H1 (cell line): ENCODE results near the gene ITGA8. TPM values are rescaled to one million over a fixed set of nuclear protein-coding genes. Genes with fewer than 3 reads are reported as not detected.

ENCODE experiments used
- CTCF ChIA-PET: fragments of 300-600 bp; sonication (Branson Sonifier 250); formaldehyde crosslinking; loops from one replicate; lab custom pipeline; 2021; ENCODE audit not compliant: partially characterized antibody; lab: Charles Lee
- POLR2A ChIA-PET: fragments of 300-600 bp; sonication (Branson Sonifier 250); formaldehyde crosslinking; loops from one replicate; lab custom pipeline; 2021; ENCODE audit warnings: inconsistent platforms; ENCODE audit not compliant: partially characterized antibody; lab: Charles Lee
- DNase-seq, 2 experiments: peaks; one replicate each; pipeline versions ENCODE4 v3.0.0 to v3.0.0-alpha.2; 2010 to 2022; ENCODE audit warnings: low spot score in 2 of 2, low read depth in 1 of 2, mixed read lengths in 1 of 2
- FAIRE-seq: peaks from 2 replicates; lab custom pipeline; 2011; peaks lifted over from hg19 to GRCh38; lab: Jason Lieb, UNC
- H2AFZ ChIP-seq: 2 replicates; pipeline ENCODE4 v1.8.1; 2012; ENCODE audit warnings: low read length, inconsistent platforms
- H2AK5ac ChIP-seq: 2 replicates; pipeline ENCODE4 v1.6.1; 2013; ENCODE audit warnings: low read depth, low read length
- H2BK120ac ChIP-seq: replicated peaks from 2 replicates; pipeline ENCODE3; 2013; ENCODE audit warnings: low read depth, low read length, inconsistent platforms
- H2BK12ac ChIP-seq: 2 replicates; pipeline ENCODE4 v1.6.1; 2013; ENCODE audit warnings: low read depth, low read length
- H2BK15ac ChIP-seq: 2 replicates; pipeline ENCODE4 v1.6.1; 2013; ENCODE audit warnings: low read length
- H2BK20ac ChIP-seq: 2 replicates; pipeline ENCODE4 v1.6.1; 2013; ENCODE audit warnings: low read length
- H2BK5ac ChIP-seq: 2 replicates; pipeline ENCODE4 v1.6.1; 2013; ENCODE audit warnings: low read depth, low read length
- H3K14ac ChIP-seq: 2 replicates; pipeline ENCODE4 v1.6.1; 2013; ENCODE audit warnings: inconsistent platforms; ENCODE audit not compliant: insufficient read length
- H3K18ac ChIP-seq: 2 replicates; pipeline ENCODE4 v1.6.1; 2013; ENCODE audit warnings: low read length; ENCODE audit errors: extremely low read depth
- H3K23ac ChIP-seq: 2 replicates; pipeline ENCODE4 v1.6.1; 2013; ENCODE audit warnings: inconsistent platforms; ENCODE audit not compliant: insufficient read length
- H3K23me2 ChIP-seq: 2 replicates; pipeline ENCODE4 v1.6.1; 2013; ENCODE audit warnings: low read depth, low read length
- H3K27ac ChIP-seq: 2 replicates; pipeline ENCODE4 v1.6.1; 2011; ENCODE audit warnings: low read depth, low read length, inconsistent platforms
- H3K27me3 ChIP-seq, 4 experiments: replicated peaks in 1 of 4; 1 replicate in 1 of 4; 2 replicates in 3 of 4; pipeline versions ENCODE4 v1.6.1 to v1.8.1; 2011 to 2013; ENCODE audit warnings: low read length in 3 of 4, mild to moderate bottlenecking in 3 of 4, inconsistent platforms in 2 of 4, mixed read lengths in 2 of 4, moderate library complexity in 1 of 4; ENCODE audit not compliant: control insufficient read depth in 3 of 4, insufficient read depth in 3 of 4; ENCODE audit errors: extremely low read depth in 1 of 4
- H3K36me3 ChIP-seq, 4 experiments: 2 replicates each; pipeline versions ENCODE4 v1.6.1 to v1.8.1; 2011 to 2013; ENCODE audit warnings: mild to moderate bottlenecking in 4 of 4, low read length in 3 of 4, moderate library complexity in 2 of 4, control low read depth in 1 of 4, inconsistent platforms in 1 of 4; ENCODE audit not compliant: insufficient read depth in 4 of 4, control insufficient read depth in 2 of 4
- H3K4ac ChIP-seq: replicated peaks from 2 replicates; pipeline ENCODE3; 2013; ENCODE audit warnings: low read length, low read depth, mixed read lengths, inconsistent platforms; ENCODE audit not compliant: insufficient read length
- H3K4me1 ChIP-seq, 4 experiments: replicated peaks in 1 of 4; 1 replicate in 1 of 4; 2 replicates in 3 of 4; pipeline versions ENCODE4 v1.6.1 to v1.8.1; 2011 to 2013; ENCODE audit warnings: low read length in 3 of 4, inconsistent platforms in 2 of 4, mixed read lengths in 1 of 4; ENCODE audit not compliant: insufficient read depth in 4 of 4, control insufficient read depth in 3 of 4
- H3K4me2 ChIP-seq, 2 experiments: 2 replicates each; pipeline versions ENCODE4 v1.6.1 to v1.8.1; 2011 to 2013; ENCODE audit warnings: low read depth in 2 of 2, low read length in 2 of 2, control low read depth in 1 of 2, inconsistent platforms in 1 of 2, mild to moderate bottlenecking in 1 of 2; ENCODE audit not compliant: insufficient read depth in 1 of 2
- H3K4me3 ChIP-seq, 4 experiments: fragments of 200-600, 300-600 bp in 1 of 4; sonication (generic), shearing (Covaris generic), sonication (Bioruptor Twin) in 1 of 4; 2 replicates each; pipeline versions ENCODE4 v1.5.1 to v1.8.1; 2011 to 2016; ENCODE audit warnings: low read length in 4 of 4, low read depth in 3 of 4, control low read depth in 2 of 4, inconsistent platforms in 2 of 4, mild to moderate bottlenecking in 2 of 4, mixed read lengths in 1 of 4, moderate library complexity in 1 of 4; ENCODE audit not compliant: insufficient read depth in 2 of 4; ENCODE audit errors: extremely low read depth in 1 of 4
- H3K56ac ChIP-seq: replicated peaks from 2 replicates; pipeline ENCODE3; 2013; ENCODE audit warnings: low read depth, mild to moderate bottlenecking, mixed read lengths, low read length, inconsistent platforms; ENCODE audit not compliant: insufficient read length
- H3K79me1 ChIP-seq: 2 replicates; pipeline ENCODE4 v1.6.1; 2013; ENCODE audit warnings: low read depth, low read length, control low read depth
- H3K79me2 ChIP-seq, 2 experiments: 2 replicates each; pipeline versions ENCODE4 v1.6.1 to v1.8.1; 2012 to 2013; ENCODE audit warnings: low read length in 2 of 2, mild to moderate bottlenecking in 2 of 2, inconsistent platforms in 1 of 2; ENCODE audit not compliant: insufficient read depth in 2 of 2, control insufficient read depth in 1 of 2
- H3K9ac ChIP-seq, 4 experiments: replicated peaks in 1 of 4; 1 replicate in 1 of 4; 2 replicates in 3 of 4; pipeline versions ENCODE4 v1.6.1 to v1.8.1; 2011 to 2013; ENCODE audit warnings: low read depth in 3 of 4, low read length in 3 of 4, control low read depth in 2 of 4, mild to moderate bottlenecking in 2 of 4, moderate library complexity in 2 of 4, inconsistent platforms in 1 of 4; ENCODE audit errors: extremely low read depth in 1 of 4
- H3K9me3 ChIP-seq, 2 experiments: 2 replicates each; pipeline versions ENCODE4 v1.6.1 to v1.8.1; 2012 to 2013; ENCODE audit warnings: mild to moderate bottlenecking in 2 of 2, moderate library complexity in 2 of 2, control low read depth in 1 of 2, inconsistent platforms in 1 of 2, low read depth in 1 of 2, low read length in 1 of 2, mixed read lengths in 1 of 2; ENCODE audit not compliant: insufficient read depth in 2 of 2
- H4K20me1 ChIP-seq, 2 experiments: replicated peaks in 1 of 2; 2 replicates each; pipeline versions ENCODE3 to v1.8.1; 2011 to 2013; ENCODE audit warnings: inconsistent platforms in 2 of 2, low read length in 2 of 2, mild to moderate bottlenecking in 1 of 2; ENCODE audit not compliant: insufficient read depth in 2 of 2, control insufficient read depth in 1 of 2
- H4K5ac ChIP-seq: 2 replicates; pipeline ENCODE4 v1.6.1; 2013; ENCODE audit warnings: low read length, low read depth, mixed read lengths, inconsistent platforms; ENCODE audit not compliant: insufficient read length
- H4K8ac ChIP-seq: 2 replicates; pipeline ENCODE4 v1.8.0; 2013; ENCODE audit warnings: mild to moderate bottlenecking, moderate library complexity, low read length, inconsistent platforms; ENCODE audit not compliant: insufficient read depth; ENCODE audit errors: extremely low read depth
- H4K91ac ChIP-seq: replicated peaks from 2 replicates; pipeline ENCODE3; 2013; ENCODE audit warnings: low read length, mixed read lengths, inconsistent platforms; ENCODE audit not compliant: insufficient read length
- BRCA1 ChIP-seq: IDR thresholded peaks from 2 replicates; pipeline ENCODE4 v1.6.1; 2012; ENCODE audit warnings: low read depth, low read length, improper control_type of control experiment
- CTCF ChIP-seq, 3 experiments: IDR thresholded peaks; 1 replicate in 2 of 3; 2 replicates in 1 of 3; pipeline versions ENCODE4 v1.5.1 to v1.6.1; 2011; ENCODE audit warnings: low read length in 3 of 3, mild to moderate bottlenecking in 3 of 3, inconsistent platforms in 2 of 3, low read depth in 1 of 3, moderate library complexity in 1 of 3; ENCODE audit not compliant: insufficient read depth in 1 of 3; ENCODE audit errors: control extremely low read depth in 1 of 3
- EGR1 ChIP-seq: IDR thresholded peaks from 2 replicates; pipeline ENCODE4 v1.6.1; 2011; ENCODE audit warnings: low read depth, low read length, borderline replicate concordance
- HDAC2 ChIP-seq, 2 experiments: fragments of 300-600 bp in 1 of 2; sonication (generic) in 1 of 2; IDR thresholded peaks; 2 replicates each; pipeline ENCODE4 v1.6.1; 2011 to 2012; ENCODE audit warnings: low read depth in 2 of 2, low read length in 2 of 2, mild to moderate bottlenecking in 2 of 2, moderate library complexity in 2 of 2, borderline replicate concordance in 1 of 2, inconsistent platforms in 1 of 2
- JUN ChIP-seq: IDR thresholded peaks from 2 replicates; pipeline ENCODE4 v1.6.1; 2011; ENCODE audit warnings: low read depth, mild to moderate bottlenecking, improper control_type of control experiment, low read length
- NANOG ChIP-seq: IDR thresholded peaks from 2 replicates; pipeline ENCODE4 v1.6.1; 2011; ENCODE audit warnings: low read length, low read depth, mild to moderate bottlenecking, inconsistent platforms; ENCODE audit not compliant: insufficient read depth, poor library complexity, severe bottlenecking
- POLR2A ChIP-seq, 2 experiments: IDR thresholded peaks; 1 replicate in 1 of 2; 2 replicates in 1 of 2; pipeline ENCODE4 v1.6.1; 2011; ENCODE audit warnings: low read depth in 2 of 2, low read length in 2 of 2, mild to moderate bottlenecking in 2 of 2; ENCODE audit errors: control extremely low read depth in 1 of 2
- POLR2AphosphoS5 ChIP-seq: IDR thresholded peaks from 2 replicates; pipeline ENCODE4 v1.6.1; 2011; ENCODE audit warnings: low read depth, low read length
- RXRA ChIP-seq: IDR thresholded peaks from 2 replicates; pipeline ENCODE4 v1.6.1; 2011; ENCODE audit warnings: low read depth, mild to moderate bottlenecking, low read length, moderate library complexity; ENCODE audit not compliant: insufficient read depth
- SIX5 ChIP-seq: IDR thresholded peaks from 2 replicates; pipeline ENCODE4 v1.6.1; 2011; ENCODE audit warnings: mild to moderate bottlenecking, low read depth, low read length
- SP1 ChIP-seq: IDR thresholded peaks from 2 replicates; pipeline ENCODE4 v1.6.1; 2011; ENCODE audit warnings: low read depth, low read length
- YY1 ChIP-seq: IDR thresholded peaks from 2 replicates; pipeline ENCODE4 v1.6.1; 2011; ENCODE audit warnings: low read depth, mild to moderate bottlenecking, low read length
- WGBS, 2 experiments: shearing (Covaris generic) in 1 of 2; methylation state at CpG; one replicate each; pipeline versions ENCODE4 v1.1.6 to v1.1.7; 2013 to 2015; ENCODE audit warnings: low lambda C conversion rate in 2 of 2, mixed read lengths in 2 of 2, inconsistent platforms in 1 of 2, low coverage in 1 of 2, missing lambda C conversion rate in 1 of 2; ENCODE audit not compliant: insufficient replicate concordance in 2 of 2, insufficient coverage in 1 of 2, insufficient read length in 1 of 2; ENCODE audit errors: extremely low coverage in 1 of 2, missing lambda C conversion rate in 1 of 2; 5-methylcytosine and 5-hydroxymethylcytosine counted together
- polyA plus RNA-seq, 7 experiments: library from polyadenylated mRNA; depleted of rRNA in 3 of 7; stranded (reverse) in 5 of 7; unstranded in 2 of 7; fragments of >200 nt in 5 of 7; fragments of 200-250 nt in 2 of 7; gene quantifications; 1 replicate in 5 of 7; 2 replicates in 1 of 7; 4 replicates in 1 of 7; pipeline versions ENCODE4 v1.2.1 to v1.2.3, GENCODE V29; 2011 to 2013; ENCODE audit warnings: missing spikeins in 2 of 7, mixed read lengths in 2 of 7
- total RNA-seq: library from RNA; stranded (reverse); fragmentation: NEBNext Ultra II Directional; extraction: Animal tissue kit (Norgen Biotek cat#: 25700); gene quantifications from 2 replicates; pipeline ENCODE4 v1.2.1, GENCODE V29; 2021

The ITGA8 gene
- total and polyA plus RNA-seq, 2 of the 8 experiments (the other 6 are each of a cell fraction or from before 2014, with no cell fraction given): not detected

GRCh38 chr10:15632456-15633091 is 87.1 kb downstream of the ITGA8 start:
- Histone ChIP-seq H3K79me1 (no peaks in the 10 kb centered on the region), H4K91ac (no peak overlapping the region), H3K23me2 (no peaks in the 10 kb centered on the region), H3K4me3 (no peak overlapping the region), H4K20me1 (no peaks in the 10 kb centered on the region), H3K18ac (no peak overlapping the region), H3K9ac (no peak overlapping the region), H3K27ac (no peak overlapping the region), H2BK5ac (no peak overlapping the region), H4K8ac (no peak overlapping the region), H3K4me1 (peaks cover 0 to 4% (median 0%) of the 10 kb centered on the region in 4 experiments; a peak in 1 of 7 replicates), H3K27me3 (no peaks in the 10 kb centered on the region), H4K5ac (no peak overlapping the region), H3K79me2 (no peaks in the 10 kb centered on the region), H3K4me2 (no peak overlapping the region), H3K4ac (no peak overlapping the region), H3K56ac (no peak overlapping the region), H3K23ac (no peak overlapping the region), H2BK15ac (no peak overlapping the region), H2AK5ac (no peak overlapping the region), H3K36me3 (no peaks in the 10 kb centered on the region), H2BK120ac (no peak overlapping the region), H3K9me3 (no peaks in the 10 kb centered on the region), H3K14ac (no peak overlapping the region), H2BK12ac (no peak overlapping the region), H2BK20ac (no peak overlapping the region), H2AFZ (no peak overlapping the region)
- WGBS, 2 experiments: 91% methylated on average over 4 of the region's 4 CpGs; no CpG with 5 or more reads in 1 of the 2 experiments
- POLR2A ChIA-PET: no interaction called here
- FAIRE-seq: no peak
- CTCF ChIA-PET: interaction anchor here (0.7 to 0.9 kb wide), 2 partner anchors 25 to 29 kb away, joined by 3 read pairs; no protein-coding TSS in a partner anchor
- DNase-seq: no peak
- TF ChIP-seq SIX5 (no peak), RXRA (no peak), CTCF (IDR thresholded peaks at IDR 0.05; ENCODE audit: control extremely low read depth in 1 of 3, insufficient read depth in 1 of 3, low read depth in 1 of 3, low read length in 3 of 3) (no peak), POLR2A (IDR thresholded peaks at IDR 0.05; ENCODE audit: control extremely low read depth in 1 of 2, low read depth in 2 of 2, low read length in 2 of 2) (no peak), YY1 (no peak), NANOG (no peak), SP1 (no peak), BRCA1 (no peak), EGR1 (no peak), POLR2AphosphoS5 (no peak), HDAC2 (IDR thresholded peaks at IDR 0.05; ENCODE audit: borderline replicate concordance in 1 of 2, low read depth in 2 of 2, low read length in 2 of 2) (no peak), JUN (no peak)
